ENCODE measurements around the gene SLF2.

The SLF2 gene

GRCh38 chr10:100872034-100872791 lies 40.5 kb upstream of the SLF2 start:
- TF ChIP-seq POLR2AphosphoS5 (IDR thresholded peaks at IDR 0.05; ENCODE audit: low read depth, low read length) (no peak), REST (IDR thresholded peaks at IDR 0.05; ENCODE audit: insufficient read depth in 1 of 2, low read depth in 2 of 2, low read length in 2 of 2) (no peak)

- TF ChIP-seq REST (IDR thresholded peaks at IDR 0.05; ENCODE audit: insufficient read depth in 1 of 2, low read depth in 2 of 2, low read length in 2 of 2) = no peak
These were observed 39.5 kb upstream of the SLF2 start for GRCh38 chr10:100873146-100873826.

- TF ChIP-seq FOXP2 (optimal IDR thresholded peaks at IDR 0.05; ENCODE audit: borderline replicate concordance, extremely low read depth, extremely low read length, insufficient read depth) = no peak
- TF ChIP-seq TAF1 (IDR thresholded peaks at IDR 0.05; ENCODE audit: borderline replicate concordance, insufficient read depth, low read length) = no peak
- no peak for TF ChIP-seq POLR2AphosphoS5 (IDR thresholded peaks at IDR 0.05; ENCODE audit: low read depth, low read length)
- TF ChIP-seq REST (IDR thresholded peaks at IDR 0.05; ENCODE audit: insufficient read depth in 1 of 2, low read depth in 2 of 2, low read length in 2 of 2) = no peak
- TF ChIP-seq SIN3A (IDR thresholded peaks at IDR 0.05; ENCODE audit: borderline replicate concordance, insufficient read depth, low read length) = no peak
These were observed 38.9 kb upstream of the SLF2 start for GRCh38 chr10:100873827-100874326.

GRCh38 chr10:100874702-100875483 lies 37.9 kb upstream of the SLF2 start:
- TF ChIP-seq SIN3A (IDR thresholded peaks at IDR 0.05; ENCODE audit: borderline replicate concordance, insufficient read depth, low read length) (no peak), FOXP2 (optimal IDR thresholded peaks at IDR 0.05; ENCODE audit: borderline replicate concordance, extremely low read depth, extremely low read length, insufficient read depth) (no peak), REST (IDR thresholded peaks at IDR 0.05; ENCODE audit: insufficient read depth in 1 of 2, low read depth in 2 of 2, low read length in 2 of 2) (no peak), POLR2AphosphoS5 (IDR thresholded peaks at IDR 0.05; ENCODE audit: low read depth, low read length) (no peak), TAF1 (IDR thresholded peaks at IDR 0.05; ENCODE audit: borderline replicate concordance, insufficient read depth, low read length) (no peak)
